Measurements from ENCODE around the gene AFAP1L2. TPM values are rescaled to one million over a fixed set of nuclear protein-coding genes. Genes with fewer than 3 reads are reported as not detected.

The AFAP1L2 gene
- total and polyA plus RNA-seq, 5 donors: 3.7 to 7.7 (median 6.1) TPM

DNA sequence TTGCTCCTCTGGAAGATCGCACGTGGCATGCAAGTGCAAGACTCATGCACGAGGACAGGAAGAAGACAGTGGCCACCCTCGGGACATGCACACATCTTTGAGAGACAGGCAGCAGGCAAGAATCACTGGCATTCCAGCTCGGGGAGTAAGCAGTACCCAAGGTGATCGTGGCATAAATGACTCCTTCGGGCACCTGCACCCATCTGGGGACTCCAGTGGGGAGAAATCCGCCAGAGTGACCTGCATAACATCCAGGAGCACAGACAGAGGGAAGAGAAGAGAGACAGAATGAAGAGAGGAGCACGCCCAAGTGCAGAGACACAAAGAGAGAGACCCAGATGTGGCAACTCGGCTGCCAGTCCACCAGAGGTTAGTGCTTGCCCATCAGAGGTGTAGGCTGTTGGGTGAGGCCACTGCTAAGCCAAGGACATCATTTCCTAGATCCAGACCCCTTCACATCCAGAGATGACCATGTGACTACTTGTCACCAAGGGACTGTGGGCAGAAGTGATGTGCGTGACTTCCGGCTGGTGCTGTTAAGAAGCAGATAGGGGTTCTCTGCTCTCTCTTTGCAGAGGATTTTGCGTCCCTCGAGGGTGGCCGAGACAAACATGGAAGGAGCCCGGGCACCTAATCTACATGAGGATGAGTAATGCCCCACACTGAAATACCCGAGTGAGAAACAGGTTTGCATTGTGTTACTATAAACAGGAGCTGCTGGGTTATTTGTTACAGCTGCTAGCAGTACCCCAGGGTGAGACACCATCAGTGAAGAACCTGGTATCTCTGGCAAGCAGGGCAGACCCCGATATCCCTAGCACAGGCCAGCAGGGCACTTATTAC is 84.7 kb downstream of the AFAP1L2 start:
- no peaks in the 10 kb centered on the region for H3K9me3 ChIP-seq (ENCODE audit: control insufficient read depth, low read length)
- ATAC-seq (no peak), DNase-seq (no peak)
- no peaks in the 10 kb centered on the region for H3K4me1 ChIP-seq (ENCODE audit: control insufficient read depth, insufficient read depth, low read length)
- no peaks in the 10 kb centered on the region for H3K27me3 ChIP-seq (ENCODE audit: control insufficient read depth, insufficient read depth)
- WGBS: 91% methylated on average over 18 of the region's 18 CpGs
- intact Hi-C loops (cut with DNase I): no loop called here
- no peak overlapping the region for H3K4me3 ChIP-seq (ENCODE audit: low read length)
- no peak overlapping the region for H3K27ac ChIP-seq (ENCODE audit: low read length)

DNA sequence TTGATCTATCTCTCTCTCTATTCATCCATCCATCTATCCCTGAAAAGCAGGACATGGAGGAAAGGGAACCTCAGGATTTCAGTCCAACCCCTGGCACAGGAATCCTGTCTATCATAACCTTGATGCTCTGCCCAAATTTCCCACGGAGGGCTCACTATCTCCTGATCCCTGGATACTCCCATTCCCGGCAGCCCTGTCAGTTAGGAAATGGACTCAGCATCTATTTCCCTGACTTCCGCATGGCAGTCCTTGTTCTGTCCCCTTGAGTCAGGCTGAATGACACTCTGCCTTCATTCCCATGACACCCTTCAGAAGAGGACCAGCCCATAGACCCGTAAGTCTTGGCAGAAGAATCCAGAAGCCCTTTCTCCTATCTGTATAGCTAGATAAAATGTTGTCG is 87.6 kb downstream of the AFAP1L2 start:
- 46% methylated on average over 5 of the region's 5 CpGs for WGBS
- ATAC-seq (peak in 1 of 2 donors; percentile 14), DNase-seq (no peak)
- Histone ChIP-seq H3K27me3 (ENCODE audit: control insufficient read depth, insufficient read depth) (no peaks in the 10 kb centered on the region), H3K27ac (ENCODE audit: low read length) (no peak overlapping the region), H3K4me3 (ENCODE audit: low read length) (no peak overlapping the region), H3K4me1 (ENCODE audit: control insufficient read depth, insufficient read depth, low read length) (no peaks in the 10 kb centered on the region), H3K9me3 (ENCODE audit: control insufficient read depth, low read length) (no peaks in the 10 kb centered on the region)
- intact Hi-C loops (cut with DNase I): no loop called here

DNA sequence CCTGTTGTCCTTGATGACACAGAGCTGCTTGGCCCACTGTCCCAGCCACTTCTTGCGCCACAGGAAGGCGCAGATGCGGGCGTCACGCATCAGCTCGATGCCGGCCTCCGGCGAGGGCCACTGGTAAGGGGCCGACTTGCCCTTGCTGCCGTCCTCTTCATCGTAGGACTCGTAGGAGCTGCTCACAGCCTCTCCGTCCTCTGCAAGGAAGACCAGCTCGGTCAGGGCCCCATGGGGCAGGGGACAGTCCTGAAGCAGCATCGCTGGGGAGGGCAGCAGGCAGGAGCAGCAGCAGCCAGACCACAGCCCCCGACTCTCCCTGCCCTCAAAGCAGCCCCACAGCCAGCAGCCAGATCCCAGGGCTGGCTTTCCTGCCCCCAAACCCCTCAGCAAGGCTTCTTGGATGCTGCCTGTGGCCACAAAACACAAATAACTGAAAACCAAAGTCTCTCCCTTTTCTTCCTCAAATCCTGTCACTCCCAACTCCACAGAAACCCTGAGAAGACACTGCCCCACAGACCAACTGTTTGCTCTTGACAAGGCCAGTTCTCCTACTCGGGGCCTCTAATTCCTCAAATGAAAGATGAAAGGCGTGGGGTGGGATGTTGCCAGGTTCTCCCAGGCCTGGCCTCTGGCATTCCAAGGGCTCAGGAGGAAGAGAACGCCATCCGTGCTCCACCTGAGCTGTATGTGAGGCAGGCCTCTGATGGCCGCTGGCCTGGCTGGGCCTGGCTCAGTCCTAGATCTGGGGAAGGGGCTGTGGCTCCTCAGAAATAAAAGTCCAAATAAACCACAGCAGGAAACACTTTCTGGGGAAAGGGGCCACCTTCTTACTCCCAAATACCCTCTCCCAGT is 88.5 kb downstream of the AFAP1L2 start:
- no peak for ATAC-seq
- Histone ChIP-seq H3K27ac (ENCODE audit: low read length) (no peak overlapping the region), H3K4me1 (ENCODE audit: control insufficient read depth, insufficient read depth, low read length) (no peaks in the 10 kb centered on the region), H3K9me3 (ENCODE audit: control insufficient read depth, low read length) (no peaks in the 10 kb centered on the region), H3K4me3 (ENCODE audit: low read length) (no peak overlapping the region), H3K27me3 (ENCODE audit: control insufficient read depth, insufficient read depth) (no peaks in the 10 kb centered on the region)
- intact Hi-C loops (cut with DNase I): no loop called here
- no peak for DNase-seq
- 94% methylated on average over 22 of the region's 22 CpGs for WGBS

DNA sequence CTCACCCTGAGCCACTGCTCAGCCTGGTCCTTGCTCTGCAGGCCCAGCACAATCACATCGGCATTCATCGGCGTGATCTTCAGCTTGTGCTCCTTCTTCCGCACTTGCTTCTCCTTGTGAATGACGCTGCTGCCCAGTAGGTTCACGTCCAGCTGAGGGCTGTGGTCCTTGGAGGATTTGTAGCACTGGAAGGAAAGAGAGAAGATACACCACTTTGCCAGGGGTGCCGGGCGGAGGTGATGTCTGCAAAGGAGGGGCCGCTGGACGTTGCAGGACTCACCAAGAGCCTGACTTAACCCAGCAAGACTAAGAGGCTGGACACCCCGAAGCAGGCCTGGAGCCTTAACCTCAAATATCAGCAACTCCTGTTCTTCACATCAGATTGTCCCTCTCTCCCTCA is 90.4 kb downstream of the AFAP1L2 start:
- 83% methylated on average over 11 of the region's 11 CpGs for WGBS
- no peak for DNase-seq
- no peaks in the 10 kb centered on the region for H3K27me3 ChIP-seq (ENCODE audit: control insufficient read depth, insufficient read depth)
- H3K9me3 ChIP-seq (ENCODE audit: control insufficient read depth, low read length): no peaks in the 10 kb centered on the region
- intact Hi-C loops (cut with DNase I): no loop called here
- no peak for ATAC-seq
- no peak overlapping the region for H3K4me3 ChIP-seq (ENCODE audit: low read length)
- H3K27ac ChIP-seq (ENCODE audit: low read length): no peak overlapping the region
- H3K4me1 ChIP-seq (ENCODE audit: control insufficient read depth, insufficient read depth, low read length): peaks cover 2% of the 10 kb centered on the region

DNA sequence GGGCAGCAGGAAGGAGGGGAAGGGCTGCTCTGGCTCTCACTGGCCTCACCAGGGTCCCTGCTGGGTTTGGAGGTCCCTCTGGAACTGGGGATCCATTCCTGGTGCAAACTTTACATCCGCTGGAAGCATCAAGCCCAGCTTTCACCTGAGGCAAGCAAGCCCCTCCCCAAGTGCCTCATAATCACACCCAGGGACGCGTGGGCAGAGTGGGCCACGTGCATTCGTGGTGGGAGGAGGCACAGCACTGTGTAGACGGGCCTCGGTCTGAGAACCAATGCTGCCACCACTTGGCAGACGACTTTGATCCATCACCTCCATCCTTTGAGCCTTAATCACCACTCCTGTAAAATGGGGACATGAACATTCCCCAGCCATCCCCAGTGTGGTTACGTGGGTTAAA is 91.2 kb downstream of the AFAP1L2 start:
- Histone ChIP-seq H3K9me3 (ENCODE audit: control insufficient read depth, low read length) (no peaks in the 10 kb centered on the region), H3K4me1 (ENCODE audit: control insufficient read depth, insufficient read depth, low read length) (peaks cover 5% of the 10 kb centered on the region), H3K27me3 (ENCODE audit: control insufficient read depth, insufficient read depth) (no peaks in the 10 kb centered on the region), H3K27ac (ENCODE audit: low read length) (no peak overlapping the region), H3K4me3 (ENCODE audit: low read length) (no peak overlapping the region)
- intact Hi-C loops (cut with DNase I): no loop called here
- DNase-seq (no peak), ATAC-seq (no peak)
- WGBS: 87% methylated on average over 9 of the region's 9 CpGs

DNA sequence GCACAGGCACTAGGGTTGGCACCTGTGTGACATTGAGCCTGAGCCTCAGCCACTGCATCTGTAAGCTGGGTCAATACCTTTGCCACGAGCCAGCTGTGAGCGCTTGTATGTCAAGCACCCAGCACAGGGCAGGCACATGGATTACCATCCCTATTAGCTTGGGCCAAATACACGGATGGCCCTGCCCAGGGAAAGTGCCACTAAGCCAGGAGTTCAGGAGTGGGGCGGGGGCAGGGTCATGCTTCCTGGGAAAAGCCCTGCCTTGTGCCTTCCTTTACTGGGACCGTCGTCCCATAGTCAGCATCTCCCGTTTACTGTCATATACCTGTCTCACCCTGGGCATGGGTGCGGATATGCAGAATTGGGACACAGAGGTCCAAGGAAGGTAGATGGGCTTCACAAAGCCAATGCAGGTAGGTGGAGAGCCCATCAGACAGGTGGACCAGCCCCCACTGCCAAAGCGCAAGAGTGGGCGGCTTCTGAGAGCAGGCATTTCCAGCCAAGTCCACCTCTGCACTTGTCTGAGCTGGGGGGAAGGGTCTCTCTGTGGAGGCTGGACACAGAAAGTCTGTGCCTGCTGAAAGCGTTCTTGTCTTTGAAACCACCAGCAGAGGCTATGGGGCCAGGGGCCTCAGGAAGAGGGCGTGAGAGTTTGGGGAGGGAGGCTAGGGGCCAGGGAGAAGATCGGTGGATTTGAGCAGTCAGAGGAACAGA is 92.6 kb downstream of the AFAP1L2 start:
- Histone ChIP-seq H3K4me3 (ENCODE audit: low read length) (no peak overlapping the region), H3K27ac (ENCODE audit: low read length) (no peak overlapping the region), H3K9me3 (ENCODE audit: control insufficient read depth, low read length) (no peaks in the 10 kb centered on the region), H3K4me1 (ENCODE audit: control insufficient read depth, insufficient read depth, low read length) (peaks cover 5% of the 10 kb centered on the region), H3K27me3 (ENCODE audit: control insufficient read depth, insufficient read depth) (no peaks in the 10 kb centered on the region)
- ATAC-seq (no peak), DNase-seq (no peak)
- WGBS: 86% methylated on average over 13 of the region's 13 CpGs
- intact Hi-C loops (cut with DNase I): no loop called here

DNA sequence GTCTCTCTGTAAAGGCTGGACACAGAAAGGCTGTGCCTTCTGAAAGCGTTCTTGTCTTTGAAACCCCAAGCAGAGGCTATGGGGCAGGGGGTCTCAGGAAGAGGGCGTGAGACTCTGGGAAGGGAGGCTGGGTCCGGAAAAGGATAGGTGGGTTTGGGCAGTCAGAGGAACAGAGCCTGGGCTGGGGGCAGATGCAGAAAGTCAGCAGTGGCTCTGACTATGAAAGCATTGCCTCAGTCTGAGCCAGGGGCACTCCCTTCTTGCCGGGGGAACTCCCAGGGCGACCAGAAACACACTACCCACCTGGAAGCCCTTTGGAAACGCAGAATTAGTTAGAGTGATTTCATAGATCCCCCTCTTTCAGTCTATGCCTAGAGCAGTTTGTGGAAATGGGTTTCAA is 93.3 kb downstream of the AFAP1L2 start:
- intact Hi-C loops (cut with DNase I): no loop called here
- H3K4me3 ChIP-seq (ENCODE audit: low read length): no peak overlapping the region
- ATAC-seq (no peak), DNase-seq (no peak)
- H3K27ac ChIP-seq (ENCODE audit: low read length): no peak overlapping the region
- peaks cover 5% of the 10 kb centered on the region for H3K4me1 ChIP-seq (ENCODE audit: control insufficient read depth, insufficient read depth, low read length)
- H3K9me3 ChIP-seq (ENCODE audit: control insufficient read depth, low read length): no peaks in the 10 kb centered on the region
- H3K27me3 ChIP-seq (ENCODE audit: control insufficient read depth, insufficient read depth): no peaks in the 10 kb centered on the region
- WGBS: 75% methylated on average over 6 of the region's 6 CpGs

DNA sequence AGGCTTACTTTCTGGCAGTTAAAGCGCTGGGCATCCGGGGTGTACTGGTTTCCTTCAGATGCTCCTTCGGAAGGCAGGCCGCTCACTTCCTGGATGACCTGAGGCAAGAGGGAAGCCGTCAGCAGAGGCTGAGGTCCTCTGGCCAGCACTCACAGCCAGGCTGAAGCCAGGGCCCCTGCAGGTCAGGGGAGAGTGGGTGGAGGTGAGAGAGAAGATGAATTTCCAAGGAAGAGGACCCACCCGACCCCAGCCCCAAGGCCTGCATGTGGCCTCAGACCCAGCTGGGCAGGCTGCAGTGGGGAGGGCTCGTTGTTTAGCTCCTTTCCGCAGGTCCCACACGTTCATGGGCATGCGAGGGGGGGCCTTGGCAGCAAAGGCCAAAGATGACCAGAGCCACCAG is 94.0 kb downstream of the AFAP1L2 start:
- Histone ChIP-seq H3K9me3 (ENCODE audit: control insufficient read depth, low read length) (no peaks in the 10 kb centered on the region), H3K27me3 (ENCODE audit: control insufficient read depth, insufficient read depth) (no peaks in the 10 kb centered on the region), H3K4me1 (ENCODE audit: control insufficient read depth, insufficient read depth, low read length) (peaks cover 5% of the 10 kb centered on the region), H3K27ac (ENCODE audit: low read length) (no peak overlapping the region), H3K4me3 (ENCODE audit: low read length) (no peak overlapping the region)
- ATAC-seq: no peak
- DNase-seq: no peak
- intact Hi-C loops (cut with DNase I): no loop called here
- WGBS: 79% methylated on average over 10 of the region's 10 CpGs

DNA sequence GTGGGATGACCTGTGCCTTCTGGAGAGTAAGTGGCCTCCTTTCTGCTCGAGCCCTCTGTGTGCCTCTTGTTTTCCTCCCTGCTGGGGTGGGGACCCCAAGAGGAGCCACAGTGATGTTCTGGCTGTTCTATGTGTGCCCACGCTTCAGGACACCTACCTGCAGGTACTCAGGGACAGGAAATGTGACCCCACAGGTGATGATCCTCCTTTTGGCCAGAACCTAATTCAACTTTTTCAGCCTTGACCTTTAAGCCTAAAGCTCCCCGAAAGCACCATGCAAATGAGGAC is 95.0 kb downstream of the AFAP1L2 start:
- peaks cover 5% of the 10 kb centered on the region for H3K4me1 ChIP-seq (ENCODE audit: control insufficient read depth, insufficient read depth, low read length)
- no peak for DNase-seq
- 76% methylated on average over 3 of the region's 3 CpGs for WGBS
- no peak for ATAC-seq
- no peak overlapping the region for H3K27ac ChIP-seq (ENCODE audit: low read length)
- no peaks in the 10 kb centered on the region for H3K27me3 ChIP-seq (ENCODE audit: control insufficient read depth, insufficient read depth)
- no peak overlapping the region for H3K4me3 ChIP-seq (ENCODE audit: low read length)
- intact Hi-C loops (cut with DNase I): loop anchor here in 3 of 4 donors (10.0 kb wide), 3 partner anchors 115 to 475 kb away; no protein-coding TSS in a partner anchor
- H3K9me3 ChIP-seq (ENCODE audit: control insufficient read depth, low read length): no peaks in the 10 kb centered on the region

DNA sequence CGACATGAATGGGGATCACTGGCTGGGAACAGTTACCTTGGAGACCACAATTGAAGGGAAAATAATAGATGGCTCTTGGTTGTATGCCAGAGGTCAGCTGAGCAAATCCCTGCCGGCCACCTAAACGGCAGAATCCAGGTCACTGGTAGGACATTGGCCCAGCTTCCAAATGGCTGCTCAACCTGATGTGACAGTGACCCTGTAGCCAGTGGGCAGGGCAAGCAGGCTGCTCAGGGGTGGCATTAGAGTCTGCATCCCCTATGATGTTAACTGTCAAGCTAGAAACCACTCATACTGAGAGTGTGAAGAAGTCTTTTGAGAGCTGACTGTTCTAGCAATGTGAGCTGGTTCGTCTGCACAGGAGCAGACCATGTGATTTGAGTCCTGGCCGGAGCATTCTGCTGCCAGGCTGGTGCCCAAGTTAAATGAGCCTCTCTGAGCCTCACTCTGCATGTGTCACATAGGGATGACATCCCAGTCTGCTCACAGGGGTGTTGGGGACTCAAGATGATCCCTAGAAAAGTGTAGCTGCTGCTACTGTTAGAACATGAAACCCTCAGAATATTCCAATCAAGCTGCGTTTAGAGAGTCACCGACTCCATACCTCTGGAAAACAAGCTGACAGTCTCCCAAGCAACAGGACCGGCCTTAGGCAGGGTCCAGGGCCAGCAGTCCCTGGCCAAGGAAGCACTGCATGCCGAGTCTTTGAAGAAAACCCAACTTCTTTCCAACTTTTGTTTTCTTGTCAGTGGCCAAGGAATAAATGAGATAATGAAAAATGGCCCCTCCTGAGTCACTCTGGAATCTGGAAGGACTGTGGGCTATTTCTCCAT is 95.6 kb downstream of the AFAP1L2 start:
- peaks cover 5% of the 10 kb centered on the region for H3K4me1 ChIP-seq (ENCODE audit: control insufficient read depth, insufficient read depth, low read length)
- H3K27ac ChIP-seq (ENCODE audit: low read length): no peak overlapping the region
- DNase-seq (no peak), ATAC-seq (no peak)
- intact Hi-C loops (cut with DNase I): loop anchor here in 3 of 4 donors (10.0 kb wide), 3 partner anchors 116 to 476 kb away; no protein-coding TSS in a partner anchor
- no peak overlapping the region for H3K4me3 ChIP-seq (ENCODE audit: low read length)
- no peaks in the 10 kb centered on the region for H3K27me3 ChIP-seq (ENCODE audit: control insufficient read depth, insufficient read depth)
- H3K9me3 ChIP-seq (ENCODE audit: control insufficient read depth, low read length): no peaks in the 10 kb centered on the region
- WGBS: 52% methylated on average over 9 of the region's 9 CpGs

Data from right cardiac atrium (tissue), 5 donors.